ENCODE data around the gene CCDC33.

- TF ChIP-seq EZH2 (IDR thresholded peaks at IDR 0.05; ENCODE audit: borderline replicate concordance, insufficient read depth, low read depth, low read length, poor library complexity, severe bottlenecking) (no peak), CTCF (IDR thresholded peaks at IDR 0.05) (no peak)
Observed at GRCh38 chr15:74275957-74276356, 39.8 kb downstream of the CCDC33 start.
